T-helper 22 cell (primary cell): ENCODE results near the gene PKNOX1.
"Not testable (repeated sequence)": the region's sequence is repeated elsewhere in the genome, so short reads cannot be mapped to it uniquely, and the experiment has no call there.

Source experiments
- DNase-seq: peaks from one replicate; pipeline ENCODE4 v3.0.0-alpha.2; 2020; ENCODE audit warnings: low read depth

PKNOX1 gene

DNA sequence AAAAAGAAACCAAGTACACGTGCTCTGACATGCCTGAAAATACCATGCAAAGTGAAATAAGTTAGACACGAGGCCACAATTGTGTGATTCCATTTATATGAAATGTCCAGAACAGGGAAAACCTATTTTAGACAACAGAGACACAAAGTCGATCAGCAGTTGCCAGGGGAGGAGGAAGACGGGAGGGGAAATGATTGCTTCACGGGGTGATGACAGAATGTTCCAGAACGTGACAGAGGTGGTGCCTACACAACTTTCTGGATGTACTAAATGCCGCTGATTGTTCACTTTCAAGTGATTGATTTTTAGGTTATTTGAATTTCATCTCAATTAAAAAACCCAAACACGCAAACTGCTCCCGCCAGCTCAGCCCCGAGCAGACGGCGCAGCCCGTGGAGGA lies 78.8 kb downstream of the PKNOX1 start:
- DNase-seq: not testable (repeated sequence)

GRCh38 chr21:43062955-43063664 lies 88.7 kb downstream of the PKNOX1 start:
- DNase-seq: not testable (repeated sequence)

DNA sequence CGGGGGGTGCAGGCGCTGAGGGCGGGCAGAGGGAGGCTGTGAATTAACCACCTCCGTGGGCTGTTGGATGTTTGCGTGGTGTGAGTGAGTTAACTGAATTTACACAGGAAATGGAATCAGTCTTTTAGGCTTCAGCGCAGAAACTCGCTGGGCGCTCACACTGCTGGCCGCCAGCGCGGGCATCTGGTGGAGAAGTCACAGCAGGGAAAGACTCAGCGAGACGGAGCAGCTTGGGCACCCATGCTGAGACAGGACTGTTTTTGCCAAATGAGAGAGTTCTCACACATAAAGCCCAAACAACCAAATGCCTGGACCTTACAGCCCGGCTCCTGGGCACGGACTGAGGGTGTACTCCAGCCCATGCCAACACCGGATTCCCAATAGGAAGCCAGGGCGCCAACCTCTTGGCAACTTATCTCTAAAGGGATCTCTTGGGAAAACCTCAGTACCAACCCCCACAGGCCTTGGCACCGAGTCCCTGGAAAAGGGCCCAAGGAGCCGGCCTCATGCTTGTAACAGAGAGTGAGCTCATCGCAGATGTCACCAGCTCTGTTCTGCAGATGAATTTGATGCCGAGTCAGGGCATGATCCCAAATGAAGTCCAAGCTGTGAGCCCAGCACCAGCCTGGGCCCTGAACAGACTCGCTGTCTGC lies 90.0 kb downstream of the PKNOX1 start:
- DNase-seq: not testable (repeated sequence)

DNA sequence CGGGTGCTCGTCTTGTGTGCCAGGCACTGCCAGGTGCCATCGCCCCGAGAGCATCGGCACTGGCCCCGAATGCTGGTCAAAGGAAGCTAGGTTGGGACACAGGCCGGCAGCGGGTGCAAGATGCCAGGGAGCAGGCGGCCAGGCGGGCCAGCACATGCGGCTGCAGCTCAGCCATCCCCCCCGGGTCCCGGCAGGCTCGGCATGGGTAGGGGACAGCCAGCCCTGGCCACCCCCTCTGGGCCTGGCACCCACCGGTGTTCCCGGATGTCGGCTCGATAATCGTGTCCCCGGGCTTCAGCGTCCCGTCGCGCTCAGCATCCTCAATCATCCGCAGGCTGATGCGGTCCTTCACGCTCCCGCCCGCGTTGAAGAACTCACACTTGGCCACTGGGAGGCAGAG lies 91.6 kb downstream of the PKNOX1 start:
- not testable (repeated sequence) for DNase-seq

GRCh38 chr21:43066690-43067089 lies 92.3 kb downstream of the PKNOX1 start:
- DNase-seq: not testable (repeated sequence)

GRCh38 chr21:43068065-43068464 lies 93.7 kb downstream of the PKNOX1 start:
- not testable (repeated sequence) for DNase-seq

GRCh38 chr21:43069682-43070081 lies 95.3 kb downstream of the PKNOX1 start:
- not testable (repeated sequence) for DNase-seq

- DNase-seq: not testable (repeated sequence)
These were observed 98.4 kb downstream of the PKNOX1 start for GRCh38 chr21:43072742-43073141.

DNA sequence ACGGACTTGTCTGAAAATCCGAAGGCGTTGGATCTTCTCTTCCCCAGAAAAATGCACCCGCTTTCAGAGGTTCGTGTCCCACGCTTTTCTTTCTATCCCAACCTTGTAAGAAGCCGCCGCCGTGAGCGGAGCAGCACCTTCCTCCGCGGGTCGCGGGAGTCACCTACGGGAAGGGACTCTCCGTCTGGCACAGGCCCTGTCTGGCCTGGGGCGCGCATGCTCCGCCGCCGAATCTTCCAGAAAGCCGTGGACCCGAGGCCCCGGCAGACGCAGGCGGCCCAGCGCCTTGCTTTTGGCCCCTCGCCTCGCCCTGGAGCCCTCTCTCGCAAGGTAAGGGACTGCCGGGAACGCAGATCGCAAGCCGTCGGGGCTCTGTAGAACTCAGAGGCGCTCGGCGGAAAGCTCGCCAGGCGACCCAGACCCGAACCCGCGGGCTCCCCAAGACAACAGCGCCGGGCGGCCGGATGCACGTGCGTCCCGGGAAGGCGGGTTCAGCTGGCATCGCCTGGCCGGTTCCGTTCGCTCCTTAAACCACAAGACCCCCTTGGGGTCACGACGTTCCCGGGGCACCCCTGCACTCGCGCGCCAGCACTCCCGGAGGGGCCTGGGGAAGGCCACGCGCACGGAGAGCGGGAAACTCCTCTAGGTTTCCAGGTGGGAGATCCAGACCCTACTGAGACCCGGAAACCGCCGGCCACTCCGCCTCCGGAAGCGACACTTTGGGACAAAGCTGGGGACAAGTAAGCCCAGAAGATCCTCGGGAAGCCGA lies 100.2 kb downstream of the PKNOX1 start:
- not testable (repeated sequence) for DNase-seq

GRCh38 chr21:43075170-43076022 lies 101.0 kb downstream of the PKNOX1 start, which contains the start of gene CBS:
CBS (minus strand) TSS chr21:43075835; CDS start chr21:43072193, 3,642 bp downstream.
- DNase-seq: not testable (repeated sequence)

DNA sequence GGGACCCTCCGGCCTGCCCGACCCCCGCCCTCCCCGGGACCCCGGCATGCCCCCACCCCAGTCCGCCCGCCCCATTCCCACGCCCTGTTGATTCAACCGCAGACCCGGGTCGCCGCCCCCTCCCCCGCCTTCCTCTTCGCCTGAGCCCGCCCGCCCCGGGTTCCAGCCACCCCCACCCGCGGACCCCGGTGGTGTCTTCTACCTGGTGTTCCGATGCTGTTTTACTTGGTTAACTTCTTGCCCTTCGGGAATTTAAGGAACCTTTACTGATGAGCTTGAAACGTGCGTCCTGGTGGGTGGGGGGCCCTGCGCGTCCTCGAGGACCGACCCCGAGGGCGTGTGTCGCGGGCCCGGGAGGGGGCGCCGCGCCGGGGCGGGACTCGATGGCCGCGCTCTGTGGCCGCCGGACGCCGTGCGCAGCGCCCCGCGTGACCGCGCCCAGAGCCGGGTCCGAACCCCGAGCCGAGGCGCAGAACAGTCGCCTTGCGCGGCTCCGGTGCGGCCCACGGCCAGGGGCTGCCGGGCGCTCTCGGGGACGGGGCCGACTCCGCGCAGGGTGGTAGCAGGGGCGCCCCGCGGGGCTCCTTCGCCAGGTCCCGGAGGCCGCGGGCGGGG lies 101.8 kb downstream of the PKNOX1 start:
- DNase-seq: not testable (repeated sequence)

DNA sequence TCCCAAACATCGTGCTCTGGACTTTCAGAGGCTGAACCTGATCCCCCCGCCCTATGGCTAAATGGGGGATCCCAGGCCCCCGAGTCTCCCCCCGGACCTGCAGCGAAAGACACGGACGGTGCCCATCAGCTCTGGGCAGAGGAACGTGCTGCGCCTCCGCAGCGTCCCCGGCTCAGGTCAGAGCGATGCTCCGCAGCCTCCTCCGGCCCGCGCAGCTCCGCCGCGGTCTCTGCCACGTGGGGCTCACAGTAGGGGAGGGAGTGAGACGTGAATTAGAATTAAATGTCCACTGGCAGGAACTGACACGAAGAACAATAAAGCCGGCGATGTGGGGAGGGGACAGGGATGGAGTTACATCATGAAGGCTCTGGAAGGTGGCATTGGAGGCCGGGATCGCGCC lies 102.3 kb downstream of the PKNOX1 start:
- DNase-seq: not testable (repeated sequence)

- DNase-seq: not testable (repeated sequence)
These were observed 108.4 kb downstream of the PKNOX1 start for GRCh38 chr21:43082587-43083300.
